Loucy (cell line): ENCODE measurements around the gene DUSP22.

ENCODE experiments used
- EZH2phosphoT487 ChIP-seq: fragments of 200-600 bp; IDR thresholded peaks from 2 replicates; pipeline ENCODE4 v1.6.1; 2018; ENCODE audit warnings: antibody characterized with exemption, mild to moderate bottlenecking, moderate library complexity, borderline replicate concordance
- TF ChIP-seq, protein P1 (sequence below): fragments of 200-600 bp; sonication (generic); conservative IDR thresholded peaks from 2 replicates; pipeline ENCODE4 v1.5.1; 2014; ENCODE audit warnings: mild to moderate bottlenecking, antibody characterized with exemption, low read length

DNA sequence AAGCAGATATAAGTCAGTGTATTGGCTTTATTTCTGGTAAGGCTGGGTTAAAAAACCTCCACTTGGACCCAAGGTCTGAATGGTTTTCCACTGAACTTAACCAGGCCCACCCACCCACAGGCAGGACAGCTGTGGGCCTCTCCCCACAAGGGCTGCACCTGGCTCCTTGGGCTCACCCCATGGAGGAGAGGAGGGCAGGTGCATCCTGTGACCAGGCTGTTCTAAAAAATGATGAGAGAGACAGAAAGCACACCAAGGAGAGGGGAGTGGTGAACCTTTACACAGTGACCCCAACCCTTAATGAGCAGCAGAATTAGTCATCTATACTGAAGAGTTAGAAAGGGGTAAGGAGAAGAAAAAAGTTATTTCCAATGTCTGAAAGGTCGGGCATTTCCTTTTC is 34.5 kb upstream of the DUSP22 start:
- TF ChIP-seq, protein P1, sequence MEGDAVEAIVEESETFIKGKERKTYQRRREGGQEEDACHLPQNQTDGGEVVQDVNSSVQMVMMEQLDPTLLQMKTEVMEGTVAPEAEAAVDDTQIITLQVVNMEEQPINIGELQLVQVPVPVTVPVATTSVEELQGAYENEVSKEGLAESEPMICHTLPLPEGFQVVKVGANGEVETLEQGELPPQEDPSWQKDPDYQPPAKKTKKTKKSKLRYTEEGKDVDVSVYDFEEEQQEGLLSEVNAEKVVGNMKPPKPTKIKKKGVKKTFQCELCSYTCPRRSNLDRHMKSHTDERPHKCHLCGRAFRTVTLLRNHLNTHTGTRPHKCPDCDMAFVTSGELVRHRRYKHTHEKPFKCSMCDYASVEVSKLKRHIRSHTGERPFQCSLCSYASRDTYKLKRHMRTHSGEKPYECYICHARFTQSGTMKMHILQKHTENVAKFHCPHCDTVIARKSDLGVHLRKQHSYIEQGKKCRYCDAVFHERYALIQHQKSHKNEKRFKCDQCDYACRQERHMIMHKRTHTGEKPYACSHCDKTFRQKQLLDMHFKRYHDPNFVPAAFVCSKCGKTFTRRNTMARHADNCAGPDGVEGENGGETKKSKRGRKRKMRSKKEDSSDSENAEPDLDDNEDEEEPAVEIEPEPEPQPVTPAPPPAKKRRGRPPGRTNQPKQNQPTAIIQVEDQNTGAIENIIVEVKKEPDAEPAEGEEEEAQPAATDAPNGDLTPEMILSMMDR, result no peak
- TF ChIP-seq EZH2phosphoT487, result no peak
